GM19240 (cell line): Measurements from ENCODE around the gene ILF2.
A peak's percentile ranks its signal among the peaks of the same experiment; 100 is the strongest.
"Not testable (repeated sequence)": the region's sequence is repeated elsewhere in the genome, so short reads cannot be mapped to it uniquely, and the experiment has no call there.

Source experiments
- DNase-seq: peaks from one replicate; pipeline ENCODE4 v3.0.0; 2011; ENCODE audit warnings: low spot score; ENCODE audit not compliant: insufficient read length

ILF2 gene

GRCh38 chr1:153649137-153649862, 21.5 kb downstream of the ILF2 start:
- DNase-seq = no peak

- no peak for DNase-seq
Observed at GRCh38 chr1:153648000-153648643, 22.7 kb downstream of the ILF2 start.

- DNase-seq = no peak
Observed at GRCh38 chr1:153647346-153647714, 23.5 kb downstream of the ILF2 start.

GRCh38 chr1:153646672-153647345, 24.0 kb downstream of the ILF2 start:
- DNase-seq = no peak

GRCh38 chr1:153643816-153644215, 27.0 kb downstream of the ILF2 start:
- no peak for DNase-seq

GRCh38 chr1:153643100-153643499, 27.7 kb downstream of the ILF2 start:
- no peak for DNase-seq

- no peak for DNase-seq
Observed at GRCh38 chr1:153642161-153642560, 28.6 kb downstream of the ILF2 start.

GRCh38 chr1:153640861-153641260, 29.9 kb downstream of the ILF2 start:
- DNase-seq = no peak

- not testable (repeated sequence) for DNase-seq
Observed at GRCh38 chr1:153640213-153640612, 30.6 kb downstream of the ILF2 start.

GRCh38 chr1:153639280-153639679, 31.5 kb downstream of the ILF2 start:
- DNase-seq = no peak

- no peak for DNase-seq
Observed at GRCh38 chr1:153638261-153638660, 32.5 kb downstream of the ILF2 start.

GRCh38 chr1:153636312-153636711, 34.5 kb downstream of the ILF2 start:
- DNase-seq = no peak

- DNase-seq = no peak
Observed at GRCh38 chr1:153635872-153636271, 34.9 kb downstream of the ILF2 start.

- peak; percentile 95 for DNase-seq
Observed at GRCh38 chr1:153633754-153634665, 36.8 kb downstream of the ILF2 start, which contains the start of gene CHTOP. Gene CHTOP, plus strand, starts transcription at chr1:153634066. Its CDS starts 2,523 bp downstream, at chr1:153636589.

GRCh38 chr1:153633161-153633753, 37.5 kb downstream of the ILF2 start:
- DNase-seq = no peak

- DNase-seq = no peak
Observed at GRCh38 chr1:153631047-153632022, 39.5 kb downstream of the ILF2 start.

GRCh38 chr1:153630384-153630783, 40.4 kb downstream of the ILF2 start:
- no peak for DNase-seq

- DNase-seq = no peak
Observed at GRCh38 chr1:153629971-153630370, 40.8 kb downstream of the ILF2 start.

- no peak for DNase-seq
Observed at GRCh38 chr1:153629343-153629665, 41.5 kb downstream of the ILF2 start.
